KBM-7 (cell line): ENCODE results near the gene SLC9A3.

Experiments
- DNase-seq: peaks from one replicate; pipeline ENCODE4 v3.0.0-alpha.2; 2015
- in situ Hi-C: fragments of 300-500 bp; cut with MboI; formaldehyde crosslinking; loops from 2 replicates; pipeline ENCODE4 v1.14.3; 2020; ENCODE audit warnings: low sequenced_read_pairs, low pct_unique_long_range_greater_than_20kb, mixed read lengths

The SLC9A3 gene

DNA sequence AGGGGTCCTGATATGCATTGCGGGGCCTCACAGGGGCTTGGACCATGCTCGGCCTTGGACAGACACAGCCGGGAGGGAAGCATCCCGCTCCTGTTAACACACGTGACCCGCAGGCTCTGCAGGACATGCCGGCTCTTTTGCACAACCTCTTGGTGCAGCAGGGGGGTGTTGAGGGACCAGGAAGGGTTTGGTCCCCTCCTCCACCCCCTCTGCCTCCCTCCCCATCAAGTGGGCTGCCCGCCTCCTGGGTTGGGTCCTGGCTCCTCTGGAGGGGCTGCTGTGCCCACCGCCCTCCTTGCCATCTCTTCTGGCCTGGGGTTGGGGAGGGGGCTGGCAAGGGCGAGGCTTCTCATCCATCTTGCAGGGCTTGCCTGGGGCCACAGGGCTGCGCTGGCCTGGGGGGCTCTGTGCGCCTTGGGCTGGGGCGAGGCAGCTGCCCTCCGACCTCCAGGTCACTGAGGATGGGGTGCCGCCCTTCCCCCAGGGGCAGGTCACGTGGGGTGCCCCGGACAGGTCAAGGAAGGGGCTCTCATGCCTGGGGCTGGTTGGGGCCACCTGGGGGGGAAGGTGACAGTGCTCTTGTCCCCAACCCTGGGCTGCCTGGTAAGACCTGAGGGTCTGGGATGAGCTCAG lies 16.8 kb upstream of the SLC9A3 start:
- no peak for DNase-seq
- in situ Hi-C loops, result no loop called here

DNA sequence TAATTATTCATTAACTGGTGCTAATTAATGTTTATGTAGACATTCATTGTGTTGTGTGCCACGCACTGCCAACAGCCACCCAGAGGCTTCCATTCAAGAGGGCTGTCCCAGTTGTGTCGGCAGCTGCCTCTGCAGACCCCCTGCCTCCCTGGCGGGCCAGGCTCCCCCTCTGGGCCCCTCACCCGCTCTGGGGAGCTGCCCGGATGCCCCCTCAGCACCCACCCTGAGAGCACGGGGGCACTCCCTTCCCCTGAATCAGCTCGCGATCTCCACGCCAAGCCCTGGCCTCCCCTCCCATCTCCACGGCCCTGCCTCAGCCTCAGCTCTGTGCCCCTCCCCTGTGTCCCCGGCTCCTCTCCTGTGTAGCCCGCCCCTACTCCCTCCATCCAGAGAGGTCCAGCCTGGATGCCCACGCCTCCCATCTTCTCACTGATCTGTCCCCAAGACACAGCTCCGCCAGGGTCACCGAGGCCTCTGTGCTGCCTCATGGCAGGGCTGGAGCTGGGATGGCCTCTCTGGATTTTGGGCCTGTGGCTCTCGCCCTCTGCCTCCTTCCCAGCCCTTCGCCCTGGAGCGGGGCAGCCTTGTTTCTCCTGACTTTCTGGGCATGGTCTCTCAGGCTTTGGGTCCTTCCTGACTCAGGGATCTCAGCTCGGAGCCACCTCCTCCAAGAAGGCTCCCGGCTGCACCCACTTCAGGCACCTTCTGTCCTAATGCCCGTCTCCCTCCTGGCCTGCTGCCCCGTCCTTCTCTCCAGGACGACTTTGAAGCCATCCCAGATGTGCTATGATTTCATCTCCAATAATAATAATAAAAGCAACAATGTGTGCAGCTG lies 16.0 kb upstream of the SLC9A3 start:
- no peak for DNase-seq
- in situ Hi-C loops, result no loop called here

DNA sequence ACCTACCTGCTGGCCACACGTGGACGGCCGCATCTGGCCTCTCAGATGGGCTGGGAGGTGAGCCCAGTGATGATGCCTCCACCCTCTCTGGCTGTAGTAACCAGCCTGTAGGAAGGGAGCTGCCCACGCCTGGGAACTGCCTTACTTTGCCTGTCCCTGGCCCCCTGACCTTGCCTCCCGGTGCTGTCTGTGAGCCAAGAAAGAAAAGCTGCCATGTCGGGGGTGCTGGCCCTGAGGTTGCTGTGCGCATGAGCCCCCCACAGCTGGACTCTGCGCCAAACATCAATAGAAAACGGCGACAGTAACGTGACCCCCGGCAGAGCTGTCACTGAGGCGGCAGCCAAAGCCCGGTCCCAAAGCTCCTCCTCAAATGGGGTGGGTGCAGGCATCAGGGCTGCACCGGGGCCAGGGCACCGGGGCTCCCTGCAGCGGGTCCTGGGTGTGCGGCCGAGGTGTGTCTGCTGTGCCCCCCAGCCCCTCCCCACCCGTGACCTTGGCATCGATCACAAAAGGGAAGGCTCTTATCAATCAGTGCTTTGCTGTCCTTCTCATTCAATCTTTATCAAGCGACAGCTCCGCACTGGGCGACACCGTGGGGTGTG lies 15.3 kb upstream of the SLC9A3 start:
- in situ Hi-C loops, result no loop called here
- no peak for DNase-seq

DNA sequence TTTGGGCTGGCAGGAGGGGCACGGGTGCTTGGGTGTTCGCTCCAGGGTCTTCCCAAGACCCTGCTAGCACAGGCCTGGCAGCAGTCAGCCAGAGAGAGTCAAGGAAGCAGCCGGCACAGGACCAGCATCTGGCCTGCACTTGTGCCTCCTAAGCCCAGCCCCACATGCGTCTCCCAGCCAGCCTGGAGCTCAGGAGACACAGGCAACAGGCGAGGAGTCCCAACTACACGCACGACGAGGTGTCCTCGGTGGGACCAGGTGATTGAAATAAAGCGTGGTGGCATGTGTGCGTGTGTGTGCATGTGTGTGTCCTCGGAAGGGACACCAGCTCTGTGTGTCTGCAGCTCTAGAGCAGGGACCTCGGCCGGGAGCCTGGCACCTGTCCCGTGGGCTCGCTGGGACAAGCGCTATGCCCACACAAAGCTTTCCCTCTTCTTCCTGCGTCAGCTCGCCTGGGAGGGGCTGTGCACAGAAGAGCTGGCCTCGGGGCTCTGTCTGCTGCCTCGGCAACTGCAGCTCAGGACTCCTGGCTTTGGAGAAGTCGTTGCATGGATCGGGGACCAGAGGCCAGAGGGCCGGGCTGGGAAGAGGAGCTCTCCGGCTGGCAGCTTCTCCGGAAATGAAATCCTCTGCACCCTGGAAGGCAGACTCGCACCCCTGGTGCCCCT lies 14.7 kb upstream of the SLC9A3 start:
- in situ Hi-C loops, result no loop called here

DNA sequence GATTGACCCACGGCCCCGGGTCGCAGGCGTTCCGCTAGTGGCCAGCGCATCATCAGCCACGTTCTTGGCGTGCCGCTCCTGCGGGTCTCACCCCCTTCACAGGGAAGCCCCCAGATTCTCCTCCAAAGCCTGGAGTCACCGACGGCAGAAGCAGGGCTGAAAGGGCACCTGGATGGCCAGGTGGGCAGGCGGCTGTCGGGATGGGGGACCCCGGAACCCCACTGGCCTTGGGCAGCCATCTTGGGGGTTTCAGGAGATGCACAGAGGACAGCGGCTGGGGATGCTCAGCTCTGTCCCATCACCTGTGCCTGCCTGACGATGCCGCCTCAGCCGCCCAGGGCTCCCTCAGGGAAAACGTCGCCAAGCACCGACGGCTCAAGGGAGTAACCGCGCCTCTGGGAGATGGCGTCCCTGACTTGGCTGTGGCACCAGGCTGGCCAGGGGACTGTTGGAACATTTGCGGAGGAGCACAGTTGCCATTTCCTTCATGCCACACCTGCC lies 14.1 kb upstream of the SLC9A3 start:
- in situ Hi-C loops, result no loop called here
- DNase-seq, result no peak

More for the DNA sequence above, 14.7 kb upstream of the SLC9A3 start:
- DNase-seq, result no peak

DNA sequence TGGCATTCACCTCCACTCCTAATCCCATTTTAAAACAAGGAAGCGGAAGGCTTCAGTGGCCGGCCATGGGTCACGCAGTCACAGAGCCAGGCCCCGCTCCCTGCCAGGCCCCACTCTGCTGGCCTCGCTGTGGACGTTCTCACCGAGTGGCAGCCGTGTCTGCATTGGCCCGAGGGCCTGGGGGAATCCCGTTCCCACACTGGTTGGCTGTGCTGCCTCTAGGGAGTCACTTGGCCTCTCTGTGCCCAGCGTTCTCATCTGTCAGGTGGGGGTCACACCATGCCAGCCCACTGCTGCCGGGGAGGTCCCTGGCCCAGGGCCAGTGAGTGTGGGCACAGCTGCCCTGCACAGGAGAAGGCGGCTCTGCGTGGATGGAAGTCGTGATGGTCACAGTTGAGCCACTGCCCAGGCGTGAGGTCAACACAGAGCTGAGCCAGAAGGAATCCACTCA lies 13.4 kb upstream of the SLC9A3 start:
- no peak for DNase-seq
- in situ Hi-C loops, result no loop called here

DNA sequence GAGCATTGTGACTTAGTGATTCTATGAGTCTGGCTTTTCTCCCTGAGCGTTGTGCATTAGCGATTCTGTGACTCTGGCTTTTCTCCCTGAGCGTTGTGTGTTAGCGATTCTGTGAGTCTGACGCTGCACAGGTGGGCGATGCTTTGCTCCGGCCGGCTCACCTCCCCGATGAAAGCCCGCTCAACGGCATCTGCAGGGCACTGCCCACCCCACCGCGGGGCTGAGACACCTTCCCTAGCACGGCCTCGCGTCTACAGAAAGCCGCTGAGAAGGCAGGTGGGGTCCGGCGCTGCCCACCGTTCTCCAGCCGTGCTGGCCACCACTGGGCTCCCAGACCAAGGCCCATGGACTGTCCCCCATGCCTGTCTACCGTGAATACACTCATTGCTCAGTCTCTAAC lies 12.8 kb upstream of the SLC9A3 start:
- no peak for DNase-seq
- in situ Hi-C loops, result no loop called here

DNA sequence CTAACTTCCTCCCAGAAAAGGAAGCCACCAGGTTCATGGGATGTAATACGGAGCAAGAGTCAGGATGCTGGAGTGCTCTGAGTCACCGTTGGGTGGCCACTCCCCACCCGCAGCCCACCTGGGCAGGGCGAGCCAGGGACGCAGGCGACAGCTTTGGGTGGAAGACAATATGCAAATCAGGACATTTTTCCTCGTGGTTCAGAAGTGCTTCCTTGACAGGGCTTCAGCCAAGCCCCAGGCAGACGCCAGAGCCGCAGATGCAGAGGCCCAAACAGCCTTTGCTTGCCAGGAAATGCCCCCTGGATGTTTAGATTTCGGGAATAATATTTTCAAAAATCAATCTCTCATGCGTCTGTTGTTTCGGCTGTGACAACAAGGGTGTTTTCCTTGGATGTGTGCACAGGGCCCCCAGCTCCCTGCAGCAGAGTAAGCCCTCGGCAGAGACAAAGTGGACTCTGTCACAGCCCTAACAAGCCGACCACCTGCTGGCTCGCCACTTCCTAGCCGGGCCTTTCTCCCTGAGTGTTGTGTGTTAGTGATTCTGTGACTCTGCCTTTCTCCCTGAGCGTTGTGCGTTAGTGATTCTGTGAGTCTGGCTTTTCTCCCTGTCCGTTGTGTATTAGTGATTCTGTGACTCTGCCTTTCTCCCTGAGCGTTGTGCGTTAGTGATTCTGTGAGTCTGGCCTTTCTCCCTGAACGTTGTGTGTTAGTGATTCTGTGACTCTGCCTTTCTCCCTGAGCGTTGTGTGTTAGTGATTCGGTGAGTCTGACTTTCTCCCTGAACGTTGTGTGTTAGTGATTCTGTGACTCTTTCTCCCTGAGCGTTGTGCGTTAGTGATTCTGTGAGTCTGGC lies 11.8 kb upstream of the SLC9A3 start:
- DNase-seq, result no peak
- in situ Hi-C loops, result no loop called here

DNA sequence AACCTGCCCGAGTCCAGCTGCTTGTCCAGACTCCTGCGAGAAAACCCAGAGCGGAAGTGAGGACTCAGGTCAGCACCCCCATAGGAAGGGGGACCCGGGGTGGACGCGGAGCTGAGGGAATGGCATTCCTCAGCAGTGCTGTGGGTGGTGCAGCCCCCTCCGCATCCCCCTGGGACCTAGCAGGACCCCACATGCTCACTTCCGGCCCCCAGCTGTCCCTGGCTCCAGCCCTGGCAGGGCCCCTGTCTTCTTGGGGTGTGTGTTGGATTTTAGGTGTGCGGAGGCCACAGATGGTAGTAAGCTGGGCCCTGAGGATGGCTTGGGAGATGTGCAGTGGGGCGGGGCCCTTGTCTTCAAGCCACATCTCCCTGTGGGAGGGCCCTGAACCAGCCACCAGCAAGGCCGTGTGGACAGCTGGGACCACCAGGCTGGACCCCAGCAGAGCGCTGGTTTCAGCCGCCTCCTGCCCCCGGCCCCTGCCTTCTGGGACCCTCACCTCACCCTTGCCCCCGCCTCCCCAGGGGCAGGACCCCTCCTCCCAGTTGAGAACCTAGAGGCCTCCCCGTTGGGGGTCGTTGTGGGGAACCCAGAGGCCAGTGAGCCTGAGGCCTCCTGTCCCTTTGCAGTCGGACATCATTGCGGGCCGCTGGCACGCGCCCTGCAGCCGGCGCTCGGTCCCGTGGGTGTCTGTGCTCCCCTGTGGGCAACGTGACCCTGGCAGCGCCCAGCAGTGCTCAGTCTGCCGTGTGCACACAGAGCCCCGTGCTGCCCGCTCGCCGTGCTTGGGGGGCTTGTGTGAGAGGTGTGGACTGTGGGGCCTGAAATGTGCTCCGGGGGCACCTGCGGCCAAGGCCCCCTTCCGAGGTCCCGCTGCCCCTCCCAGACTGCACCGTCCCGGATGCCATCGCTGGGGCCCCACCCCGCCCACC lies 10.8 kb upstream of the SLC9A3 start:
- in situ Hi-C loops, result no loop called here

DNA sequence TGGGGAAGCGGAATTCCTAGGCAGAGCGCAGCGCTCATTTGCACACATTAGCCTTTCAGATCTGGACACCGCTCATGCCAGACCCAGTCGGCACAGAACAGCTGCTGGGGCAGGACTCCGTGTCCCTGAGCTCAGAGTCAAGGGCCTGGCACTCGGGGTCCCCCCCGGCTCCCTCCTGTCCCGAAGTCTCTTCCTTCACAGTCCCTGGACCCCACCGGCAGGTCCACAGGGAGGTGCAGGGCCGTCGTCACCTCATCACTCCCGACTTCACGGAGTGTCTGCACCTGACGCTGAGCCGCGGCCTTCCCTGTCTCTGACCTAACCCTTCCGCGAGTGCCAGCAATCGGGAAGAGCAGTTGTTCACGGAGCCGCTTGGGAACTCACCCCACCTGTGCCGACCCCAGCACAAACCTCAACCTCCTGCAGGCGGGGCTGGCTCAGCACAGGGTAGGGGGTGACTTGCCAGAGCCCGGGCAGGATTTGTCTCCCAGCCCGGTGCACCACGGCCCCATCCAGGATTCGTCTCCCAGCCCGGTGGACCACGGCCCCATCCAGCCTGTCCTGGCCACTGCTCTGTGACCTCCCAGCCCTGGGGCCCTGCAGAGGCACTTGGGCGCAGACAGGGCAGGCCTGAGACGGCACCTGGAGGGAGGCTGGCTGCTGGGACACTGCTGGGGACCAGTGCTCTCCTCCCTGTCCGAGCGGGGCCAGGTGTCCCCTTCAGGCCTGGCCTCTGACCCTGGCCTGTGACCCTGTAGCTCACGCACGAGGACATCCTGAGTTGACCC lies 9.9 kb upstream of the SLC9A3 start:
- no peak for DNase-seq
- in situ Hi-C loops, result no loop called here

More for the DNA sequence above, 10.8 kb upstream of the SLC9A3 start:
- no peak for DNase-seq

DNA sequence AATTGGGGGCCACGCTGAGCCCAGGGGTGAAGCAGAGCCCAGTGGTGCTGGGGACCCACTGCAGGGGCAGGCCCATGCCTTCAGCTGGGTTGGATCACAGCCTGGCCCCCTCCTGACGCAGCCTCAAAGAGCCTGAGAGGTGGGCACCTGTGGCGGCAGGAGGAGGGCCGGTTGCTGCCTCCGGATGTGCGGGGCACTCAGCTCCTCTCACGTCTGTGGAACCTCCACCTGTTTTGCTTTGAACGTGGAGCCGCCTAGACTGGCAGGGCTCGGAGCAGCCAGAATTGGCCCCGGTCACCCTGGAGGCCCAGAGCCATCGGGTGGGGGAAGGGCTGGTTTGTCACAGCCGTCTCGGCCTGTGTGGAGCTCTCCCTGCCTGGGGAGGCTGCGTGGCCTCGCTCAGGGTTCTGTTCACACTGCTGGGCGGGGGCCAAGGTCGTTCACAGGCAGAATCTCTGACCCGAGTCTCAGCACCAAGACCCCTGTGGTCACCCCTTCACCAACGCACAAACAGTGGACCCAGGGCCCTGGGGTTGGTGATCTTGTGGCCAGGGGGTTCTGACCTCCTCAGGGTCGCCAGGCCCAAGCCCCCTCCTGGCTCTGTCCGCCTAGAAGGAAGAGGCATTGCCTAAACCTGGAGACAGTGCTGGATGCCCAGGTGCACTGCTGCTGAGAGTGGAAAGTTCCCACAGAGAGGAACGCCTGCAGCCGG lies 9.2 kb upstream of the SLC9A3 start:
- in situ Hi-C loops, result no loop called here
- DNase-seq, result no peak

DNA sequence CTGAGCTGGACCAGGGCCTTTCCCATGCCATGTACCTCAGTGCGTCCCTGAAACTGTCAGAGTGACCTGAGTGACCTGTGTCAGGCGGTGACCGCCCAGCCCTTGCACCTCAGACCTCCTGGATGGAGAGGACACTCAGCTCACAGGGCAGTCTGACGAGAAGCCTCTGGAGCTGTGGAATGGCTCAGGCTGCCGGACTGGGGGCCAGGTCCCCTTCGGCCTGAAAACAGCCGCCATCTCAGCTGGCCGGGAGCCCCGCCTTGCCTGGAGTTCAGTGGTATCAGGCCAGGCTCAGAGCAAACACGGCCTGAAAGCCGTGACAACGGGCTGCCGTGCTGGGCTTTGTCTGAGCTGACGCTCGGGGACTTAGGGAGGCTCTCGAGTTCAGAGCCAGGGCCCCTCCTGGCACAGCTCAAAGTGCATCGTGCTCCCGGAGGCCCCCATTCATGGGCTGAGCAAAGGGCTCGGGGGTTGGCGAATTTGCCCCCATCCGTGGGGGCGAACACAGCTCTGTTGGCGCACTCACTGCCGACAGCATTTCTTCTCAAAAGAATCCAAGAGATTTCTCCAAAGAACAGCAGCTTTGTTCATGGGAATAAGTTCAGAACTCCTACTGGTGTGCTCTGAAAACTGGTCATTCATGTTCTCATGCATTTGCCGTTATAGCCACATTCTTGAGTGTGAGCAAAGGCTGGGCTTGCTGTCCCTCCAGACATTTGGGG lies 8.4 kb upstream of the SLC9A3 start:
- in situ Hi-C loops, result no loop called here
- no peak for DNase-seq

DNA sequence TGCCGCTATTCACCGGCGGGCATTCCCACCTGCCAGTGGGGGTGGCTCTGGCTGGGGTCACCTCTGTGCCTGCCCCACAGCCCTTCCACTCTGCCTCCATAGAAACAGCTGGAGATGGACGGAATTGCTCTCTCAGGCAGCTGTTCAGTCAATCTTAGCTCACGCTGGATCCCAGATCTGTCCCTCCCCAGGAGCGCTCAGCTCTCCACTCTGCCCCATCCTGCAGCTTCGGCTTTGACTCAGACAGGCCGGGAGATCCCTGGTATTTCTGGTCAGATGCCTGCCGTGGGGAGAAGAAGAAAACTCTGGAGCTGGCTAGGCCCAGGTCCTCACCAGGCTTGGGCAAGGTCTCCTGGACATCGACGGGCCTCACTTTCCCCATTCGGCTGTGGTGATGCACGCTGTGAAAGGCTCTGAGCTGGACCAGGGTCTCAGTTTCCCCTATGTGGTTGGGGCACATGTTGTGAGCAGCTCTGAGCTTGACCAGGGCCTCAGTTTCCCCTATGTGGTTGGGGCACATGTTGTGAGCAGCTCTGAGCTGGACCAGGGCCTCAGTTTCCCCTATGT lies 7.6 kb upstream of the SLC9A3 start:
- in situ Hi-C loops, result no loop called here
- DNase-seq, result no peak

DNA sequence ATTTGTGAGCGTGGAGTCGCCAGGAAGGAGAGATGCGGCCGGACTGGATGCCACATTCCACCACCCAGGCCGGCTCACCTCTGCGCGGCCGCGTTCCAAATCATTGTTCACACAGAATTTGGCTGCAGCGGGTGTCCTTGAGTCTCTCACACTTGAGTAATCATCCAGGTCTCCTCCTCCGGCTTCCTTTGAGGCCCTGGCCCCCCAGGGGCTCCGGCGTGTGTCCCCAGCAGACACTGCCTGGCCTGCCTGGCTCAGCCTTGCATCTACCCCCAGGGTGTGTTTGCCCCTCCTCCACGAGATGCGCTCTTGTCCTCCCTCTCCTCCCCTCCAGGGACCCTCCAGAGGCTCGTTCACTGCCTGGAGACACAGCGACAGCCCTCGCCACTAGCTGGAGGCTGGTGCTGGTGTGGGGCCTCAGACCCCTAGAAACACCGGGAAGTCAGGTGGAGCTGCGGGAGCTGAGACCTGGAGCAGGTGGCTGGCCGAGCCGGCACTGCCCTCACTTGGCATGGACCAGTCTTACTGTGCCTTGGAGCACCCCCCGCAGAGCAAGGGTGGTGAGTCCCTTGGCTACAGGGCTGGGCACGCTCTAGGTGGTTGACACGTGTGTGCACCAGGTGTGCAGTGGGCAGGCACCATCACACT lies 7.0 kb upstream of the SLC9A3 start:
- in situ Hi-C loops, result no loop called here
- no peak for DNase-seq
